H1 (cell line): ENCODE data around the gene PHC3. TPM values are rescaled to one million over a fixed set of nuclear protein-coding genes. Genes with fewer than 3 reads are reported as not detected.

Experiments used
- CTCF ChIA-PET: fragments of 300-600 bp; sonication (Branson Sonifier 250); formaldehyde crosslinking; loops from one replicate; lab custom pipeline; 2021; ENCODE audit not compliant: partially characterized antibody; lab: Charles Lee
- POLR2A ChIA-PET: fragments of 300-600 bp; sonication (Branson Sonifier 250); formaldehyde crosslinking; loops from one replicate; lab custom pipeline; 2021; ENCODE audit warnings: inconsistent platforms; ENCODE audit not compliant: partially characterized antibody; lab: Charles Lee
- DNase-seq, 2 experiments: peaks; one replicate each; pipeline versions ENCODE4 v3.0.0 to v3.0.0-alpha.2; 2010 to 2022; ENCODE audit warnings: low spot score in 2 of 2, low read depth in 1 of 2, mixed read lengths in 1 of 2
- FAIRE-seq: peaks from 2 replicates; lab custom pipeline; 2011; peaks lifted over from hg19 to GRCh38; lab: Jason Lieb, UNC
- H2AFZ ChIP-seq: 2 replicates; pipeline ENCODE4 v1.8.1; 2012; ENCODE audit warnings: low read length, inconsistent platforms
- H2AK5ac ChIP-seq: 2 replicates; pipeline ENCODE4 v1.6.1; 2013; ENCODE audit warnings: low read depth, low read length
- H2BK120ac ChIP-seq: replicated peaks from 2 replicates; pipeline ENCODE3; 2013; ENCODE audit warnings: low read depth, low read length, inconsistent platforms
- H2BK12ac ChIP-seq: 2 replicates; pipeline ENCODE4 v1.6.1; 2013; ENCODE audit warnings: low read depth, low read length
- H2BK15ac ChIP-seq: 2 replicates; pipeline ENCODE4 v1.6.1; 2013; ENCODE audit warnings: low read length
- H2BK20ac ChIP-seq: 2 replicates; pipeline ENCODE4 v1.6.1; 2013; ENCODE audit warnings: low read length
- H2BK5ac ChIP-seq: 2 replicates; pipeline ENCODE4 v1.6.1; 2013; ENCODE audit warnings: low read depth, low read length
- H3K14ac ChIP-seq: 2 replicates; pipeline ENCODE4 v1.6.1; 2013; ENCODE audit warnings: inconsistent platforms; ENCODE audit not compliant: insufficient read length
- H3K18ac ChIP-seq: 2 replicates; pipeline ENCODE4 v1.6.1; 2013; ENCODE audit warnings: low read length; ENCODE audit errors: extremely low read depth
- H3K23ac ChIP-seq: 2 replicates; pipeline ENCODE4 v1.6.1; 2013; ENCODE audit warnings: inconsistent platforms; ENCODE audit not compliant: insufficient read length
- H3K23me2 ChIP-seq: 2 replicates; pipeline ENCODE4 v1.6.1; 2013; ENCODE audit warnings: low read depth, low read length
- H3K27ac ChIP-seq: 2 replicates; pipeline ENCODE4 v1.6.1; 2011; ENCODE audit warnings: low read depth, low read length, inconsistent platforms
- H3K27me3 ChIP-seq, 4 experiments: replicated peaks in 1 of 4; 1 replicate in 1 of 4; 2 replicates in 3 of 4; pipeline versions ENCODE4 v1.6.1 to v1.8.1; 2011 to 2013; ENCODE audit warnings: low read length in 3 of 4, mild to moderate bottlenecking in 3 of 4, inconsistent platforms in 2 of 4, mixed read lengths in 2 of 4, moderate library complexity in 1 of 4; ENCODE audit not compliant: control insufficient read depth in 3 of 4, insufficient read depth in 3 of 4; ENCODE audit errors: extremely low read depth in 1 of 4
- H3K36me3 ChIP-seq, 4 experiments: 2 replicates each; pipeline versions ENCODE4 v1.6.1 to v1.8.1; 2011 to 2013; ENCODE audit warnings: mild to moderate bottlenecking in 4 of 4, low read length in 3 of 4, moderate library complexity in 2 of 4, control low read depth in 1 of 4, inconsistent platforms in 1 of 4; ENCODE audit not compliant: insufficient read depth in 4 of 4, control insufficient read depth in 2 of 4
- H3K4ac ChIP-seq: replicated peaks from 2 replicates; pipeline ENCODE3; 2013; ENCODE audit warnings: low read length, low read depth, mixed read lengths, inconsistent platforms; ENCODE audit not compliant: insufficient read length
- H3K4me1 ChIP-seq, 4 experiments: replicated peaks in 1 of 4; 1 replicate in 1 of 4; 2 replicates in 3 of 4; pipeline versions ENCODE4 v1.6.1 to v1.8.1; 2011 to 2013; ENCODE audit warnings: low read length in 3 of 4, inconsistent platforms in 2 of 4, mixed read lengths in 1 of 4; ENCODE audit not compliant: insufficient read depth in 4 of 4, control insufficient read depth in 3 of 4
- H3K4me2 ChIP-seq, 2 experiments: 2 replicates each; pipeline versions ENCODE4 v1.6.1 to v1.8.1; 2011 to 2013; ENCODE audit warnings: low read depth in 2 of 2, low read length in 2 of 2, control low read depth in 1 of 2, inconsistent platforms in 1 of 2, mild to moderate bottlenecking in 1 of 2; ENCODE audit not compliant: insufficient read depth in 1 of 2
- H3K4me3 ChIP-seq, 4 experiments: fragments of 200-600, 300-600 bp in 1 of 4; sonication (generic), shearing (Covaris generic), sonication (Bioruptor Twin) in 1 of 4; 2 replicates each; pipeline versions ENCODE4 v1.5.1 to v1.8.1; 2011 to 2016; ENCODE audit warnings: low read length in 4 of 4, low read depth in 3 of 4, control low read depth in 2 of 4, inconsistent platforms in 2 of 4, mild to moderate bottlenecking in 2 of 4, mixed read lengths in 1 of 4, moderate library complexity in 1 of 4; ENCODE audit not compliant: insufficient read depth in 2 of 4; ENCODE audit errors: extremely low read depth in 1 of 4
- H3K56ac ChIP-seq: replicated peaks from 2 replicates; pipeline ENCODE3; 2013; ENCODE audit warnings: low read depth, mild to moderate bottlenecking, mixed read lengths, low read length, inconsistent platforms; ENCODE audit not compliant: insufficient read length
- H3K79me1 ChIP-seq: 2 replicates; pipeline ENCODE4 v1.6.1; 2013; ENCODE audit warnings: low read depth, low read length, control low read depth
- H3K79me2 ChIP-seq, 2 experiments: 2 replicates each; pipeline versions ENCODE4 v1.6.1 to v1.8.1; 2012 to 2013; ENCODE audit warnings: low read length in 2 of 2, mild to moderate bottlenecking in 2 of 2, inconsistent platforms in 1 of 2; ENCODE audit not compliant: insufficient read depth in 2 of 2, control insufficient read depth in 1 of 2
- H3K9ac ChIP-seq, 4 experiments: replicated peaks in 1 of 4; 1 replicate in 1 of 4; 2 replicates in 3 of 4; pipeline versions ENCODE4 v1.6.1 to v1.8.1; 2011 to 2013; ENCODE audit warnings: low read depth in 3 of 4, low read length in 3 of 4, control low read depth in 2 of 4, mild to moderate bottlenecking in 2 of 4, moderate library complexity in 2 of 4, inconsistent platforms in 1 of 4; ENCODE audit errors: extremely low read depth in 1 of 4
- H3K9me3 ChIP-seq, 2 experiments: 2 replicates each; pipeline versions ENCODE4 v1.6.1 to v1.8.1; 2012 to 2013; ENCODE audit warnings: mild to moderate bottlenecking in 2 of 2, moderate library complexity in 2 of 2, control low read depth in 1 of 2, inconsistent platforms in 1 of 2, low read depth in 1 of 2, low read length in 1 of 2, mixed read lengths in 1 of 2; ENCODE audit not compliant: insufficient read depth in 2 of 2
- H4K20me1 ChIP-seq, 2 experiments: replicated peaks in 1 of 2; 2 replicates each; pipeline versions ENCODE3 to v1.8.1; 2011 to 2013; ENCODE audit warnings: inconsistent platforms in 2 of 2, low read length in 2 of 2, mild to moderate bottlenecking in 1 of 2; ENCODE audit not compliant: insufficient read depth in 2 of 2, control insufficient read depth in 1 of 2
- H4K5ac ChIP-seq: 2 replicates; pipeline ENCODE4 v1.6.1; 2013; ENCODE audit warnings: low read length, low read depth, mixed read lengths, inconsistent platforms; ENCODE audit not compliant: insufficient read length
- H4K8ac ChIP-seq: 2 replicates; pipeline ENCODE4 v1.8.0; 2013; ENCODE audit warnings: mild to moderate bottlenecking, moderate library complexity, low read length, inconsistent platforms; ENCODE audit not compliant: insufficient read depth; ENCODE audit errors: extremely low read depth
- H4K91ac ChIP-seq: replicated peaks from 2 replicates; pipeline ENCODE3; 2013; ENCODE audit warnings: low read length, mixed read lengths, inconsistent platforms; ENCODE audit not compliant: insufficient read length
- CBX5 ChIP-seq: fragments of 300-800, 300-1000 bp; sonication (generic); IDR thresholded peaks from 2 replicates; pipeline ENCODE4 v1.7.1; 2016; ENCODE audit warnings: antibody characterized with exemption, low read length, low read depth
- GABPA ChIP-seq: IDR thresholded peaks from 2 replicates; pipeline ENCODE4 v1.6.1; 2011; ENCODE audit warnings: mild to moderate bottlenecking, low read length, moderate library complexity, borderline replicate concordance; ENCODE audit not compliant: insufficient read depth
- GTF2F1 ChIP-seq: IDR thresholded peaks from 2 replicates; pipeline ENCODE4 v1.6.1; 2012; ENCODE audit warnings: low read depth, low read length, improper control_type of control experiment, borderline replicate concordance
- JUND ChIP-seq: IDR thresholded peaks from 2 replicates; pipeline ENCODE4 v1.6.1; 2011; ENCODE audit warnings: mild to moderate bottlenecking, improper control_type of control experiment, low read length
- NANOG ChIP-seq: IDR thresholded peaks from 2 replicates; pipeline ENCODE4 v1.6.1; 2011; ENCODE audit warnings: low read length, low read depth, mild to moderate bottlenecking, inconsistent platforms; ENCODE audit not compliant: insufficient read depth, poor library complexity, severe bottlenecking
- PHF8 ChIP-seq: fragments of 200-600 bp; sonication (generic); conservative IDR thresholded peaks from 2 replicates; pipeline ENCODE4 v1.7.1; 2012; ENCODE audit warnings: low read depth, mild to moderate bottlenecking, inconsistent platforms, low read length, moderate library complexity
- POLR2AphosphoS5 ChIP-seq: IDR thresholded peaks from 2 replicates; pipeline ENCODE4 v1.6.1; 2011; ENCODE audit warnings: low read depth, low read length
- RNF2 ChIP-seq: fragments of 200-900, 300-1000 bp; sonication (generic); IDR thresholded peaks from 2 replicates; pipeline ENCODE4 v1.7.1; 2016; ENCODE audit warnings: borderline replicate concordance, low read depth, mild to moderate bottlenecking, antibody characterized with exemption, low read length; ENCODE audit not compliant: poor library complexity, severe bottlenecking; ENCODE audit errors: missing control alignments
- TAF1 ChIP-seq: IDR thresholded peaks from 2 replicates; pipeline ENCODE4 v1.6.1; 2011; ENCODE audit warnings: mild to moderate bottlenecking, low read depth, low read length
- WGBS, 2 experiments: shearing (Covaris generic) in 1 of 2; methylation state at CpG; one replicate each; pipeline versions ENCODE4 v1.1.6 to v1.1.7; 2013 to 2015; ENCODE audit warnings: low lambda C conversion rate in 2 of 2, mixed read lengths in 2 of 2, inconsistent platforms in 1 of 2, low coverage in 1 of 2, missing lambda C conversion rate in 1 of 2; ENCODE audit not compliant: insufficient replicate concordance in 2 of 2, insufficient coverage in 1 of 2, insufficient read length in 1 of 2; ENCODE audit errors: extremely low coverage in 1 of 2, missing lambda C conversion rate in 1 of 2; 5-methylcytosine and 5-hydroxymethylcytosine counted together
- polyA plus RNA-seq, 7 experiments: library from polyadenylated mRNA; depleted of rRNA in 3 of 7; stranded (reverse) in 5 of 7; unstranded in 2 of 7; fragments of >200 nt in 5 of 7; fragments of 200-250 nt in 2 of 7; gene quantifications; 1 replicate in 5 of 7; 2 replicates in 1 of 7; 4 replicates in 1 of 7; pipeline versions ENCODE4 v1.2.1 to v1.2.3, GENCODE V29; 2011 to 2013; ENCODE audit warnings: missing spikeins in 2 of 7, mixed read lengths in 2 of 7
- total RNA-seq: library from RNA; stranded (reverse); fragmentation: NEBNext Ultra II Directional; extraction: Animal tissue kit (Norgen Biotek cat#: 25700); gene quantifications from 2 replicates; pipeline ENCODE4 v1.2.1, GENCODE V29; 2021
- TF ChIP-seq, protein P1 (sequence below): IDR thresholded peaks from 2 replicates; pipeline ENCODE4 v1.6.1; 2012; ENCODE audit warnings: inconsistent platforms

The PHC3 gene
- total and polyA plus RNA-seq, 2 of the 8 experiments (the other 6 are each of a cell fraction or from before 2014, with no cell fraction given): 26.4 to 29.2 TPM

DNA sequence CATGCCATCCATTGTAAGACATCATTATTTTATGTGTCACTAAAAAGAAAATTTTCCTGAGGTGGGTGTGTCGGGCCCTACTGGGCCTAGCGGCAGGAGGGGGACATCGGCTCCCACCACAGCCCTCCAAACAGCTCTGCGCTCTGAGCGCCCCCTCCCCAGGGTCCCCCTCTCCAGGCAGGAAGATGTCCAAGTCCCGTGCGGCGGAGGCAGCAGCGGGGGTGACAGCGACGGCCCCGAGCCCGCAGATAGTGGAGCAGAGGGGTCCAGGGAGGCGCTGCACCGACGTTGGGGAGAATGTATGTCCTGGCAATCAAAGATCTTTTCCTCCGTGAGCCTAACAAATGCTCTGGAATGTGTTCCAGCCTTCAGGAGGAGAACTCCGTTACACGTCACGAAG, 119.5 kb downstream of the PHC3 start:
- no peak overlapping the region for H2BK15ac ChIP-seq
- H3K4me1 ChIP-seq: peaks cover 6 to 17% (median 13%) of the 10 kb centered on the region in 4 experiments
- H4K20me1 ChIP-seq: no peaks in the 10 kb centered on the region
- WGBS, 2 experiments: 91% methylated on average over 20 of the region's 20 CpGs; no CpG with 5 or more reads in 1 of the 2 experiments
- H3K23me2 ChIP-seq: no peaks in the 10 kb centered on the region
- DNase-seq (no peak), FAIRE-seq (no peak)
- no peak overlapping the region for H4K8ac ChIP-seq
- H3K56ac ChIP-seq: no peak overlapping the region
- no peak overlapping the region for H3K4me2 ChIP-seq
- peak overlapping the region; percentile 19 for H4K5ac ChIP-seq
- no peak overlapping the region for H3K4me3 ChIP-seq
- H3K79me2 ChIP-seq: no peaks in the 10 kb centered on the region
- H3K27ac ChIP-seq: no peak overlapping the region
- H2BK5ac ChIP-seq: no peak overlapping the region
- no peak overlapping the region for H3K14ac ChIP-seq
- POLR2A ChIA-PET: interaction anchor here (1.1 kb wide), 1 partner anchor 18 kb away, joined by 4 read pairs; no protein-coding TSS in a partner anchor
- no peak overlapping the region for H2AK5ac ChIP-seq
- peak overlapping the region; percentile 34 for H4K91ac ChIP-seq
- no peak overlapping the region for H2BK120ac ChIP-seq
- H3K23ac ChIP-seq: no peak overlapping the region
- no peak for TF ChIP-seq GABPA
- TF ChIP-seq GTF2F1: no peak
- TF ChIP-seq, protein P1, sequence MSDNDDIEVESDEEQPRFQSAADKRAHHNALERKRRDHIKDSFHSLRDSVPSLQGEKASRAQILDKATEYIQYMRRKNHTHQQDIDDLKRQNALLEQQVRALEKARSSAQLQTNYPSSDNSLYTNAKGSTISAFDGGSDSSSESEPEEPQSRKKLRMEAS: no peak
- TF ChIP-seq POLR2AphosphoS5: no peak
- TF ChIP-seq PHF8: no peak
- no peak for TF ChIP-seq TAF1
- no peak for TF ChIP-seq JUND
- TF ChIP-seq NANOG: no peak
- TF ChIP-seq RNF2: no peak
- no peak for TF ChIP-seq CBX5
- no peaks in the 10 kb centered on the region for H3K36me3 ChIP-seq
- no peak overlapping the region for H2AFZ ChIP-seq
- no peak overlapping the region for H2BK12ac ChIP-seq
- H3K79me1 ChIP-seq: no peaks in the 10 kb centered on the region
- H3K9ac ChIP-seq: no peak overlapping the region
- H3K18ac ChIP-seq: no peak overlapping the region
- CTCF ChIA-PET: interaction anchor here (0.6 to 2.5 kb wide), 16 partner anchors 10 to 385 kb away, joined by 3 to 28 read pairs (median 4); no protein-coding TSS in a partner anchor
- H2BK20ac ChIP-seq: no peak overlapping the region; the same call in 1 of the 2 replicates
- H3K27me3 ChIP-seq: no peaks in the 10 kb centered on the region
- H3K9me3 ChIP-seq: no peaks in the 10 kb centered on the region
- H3K4ac ChIP-seq: no peak overlapping the region
